Pulmonary artery endothelial cell (primary cell): ENCODE data around the gene RNF151. TPM values are rescaled to one million over a fixed set of nuclear protein-coding genes. Genes with fewer than 3 reads are reported as not detected.
A peak's percentile ranks its signal among the peaks of the same experiment; 100 is the strongest.

ENCODE experiments used
- DNase-seq: peaks from one replicate; pipeline ENCODE4 v3.0.0-alpha.2; 2011; ENCODE audit warnings: low read depth, low spot score
- total RNA-seq: library from RNA; depleted of rRNA; stranded (reverse); fragments of >200 nt; gene quantifications from 2 replicates; pipeline ENCODE4 v1.2.3, GENCODE V29; 2014

The RNF151 gene
- total RNA-seq, 1 donor from 2014 or later, result not detected

GRCh38 chr16:1976951-1977874 is 10.6 kb downstream of the RNF151 start:
- no peak for DNase-seq

GRCh38 chr16:1977875-1978268 is 11.2 kb downstream of the RNF151 start:
- no peak for DNase-seq

- DNase-seq, result no peak
Measured at GRCh38 chr16:1978476-1979120, 11.9 kb downstream of the RNF151 start.

DNA sequence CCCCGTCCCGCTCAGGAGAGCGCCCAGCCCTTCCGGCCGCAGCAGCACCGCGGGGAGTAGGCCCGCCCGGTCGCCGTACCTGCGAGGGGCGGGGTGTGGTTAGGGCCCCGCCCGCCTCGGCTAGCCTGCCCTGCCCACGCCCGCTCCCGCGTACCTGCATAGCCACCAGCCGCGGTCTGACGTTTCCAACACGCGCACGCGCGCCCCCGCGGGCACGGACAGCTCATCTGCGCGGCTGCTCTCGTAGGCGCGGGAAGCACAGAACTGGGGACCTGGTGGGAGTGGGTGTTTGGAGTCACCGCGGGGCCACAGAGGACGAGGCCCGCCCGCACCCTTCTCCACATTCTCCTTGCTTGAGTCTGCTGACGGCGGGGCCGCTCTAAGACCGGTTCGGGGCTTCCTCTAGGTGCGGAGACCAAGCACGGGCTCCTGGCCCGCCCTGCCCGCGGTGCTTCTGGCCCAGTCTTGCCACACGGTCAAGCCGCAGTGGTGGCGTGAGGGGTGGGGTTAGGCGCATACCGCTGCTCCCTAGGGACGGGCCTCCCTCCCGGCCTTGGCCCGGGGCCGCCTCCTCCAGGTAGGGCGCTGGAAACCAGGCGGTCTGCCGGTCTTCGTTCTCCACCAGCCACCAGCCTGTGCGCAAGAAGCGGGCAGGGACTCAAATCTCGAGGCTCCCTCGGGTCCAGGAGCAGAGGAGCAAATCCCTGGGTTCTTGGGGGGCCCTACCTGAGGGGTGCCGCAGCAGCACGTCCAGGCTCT is 12.8 kb downstream of the RNF151 start:
- DNase-seq, result no peak

GRCh38 chr16:1980030-1980769 is 13.5 kb downstream of the RNF151 start:
- DNase-seq, result no peak

GRCh38 chr16:1980770-1981087 is 14.1 kb downstream of the RNF151 start:
- no peak for DNase-seq

GRCh38 chr16:1981398-1981836 is 14.8 kb downstream of the RNF151 start, which contains the start of gene NOXO1:
NOXO1 (minus strand) TSS chr16:1981469; CDS start chr16:1981179, 290 bp downstream.
- DNase-seq, result no peak

- DNase-seq, result no peak
Measured at GRCh38 chr16:1982013-1982433, 15.4 kb downstream of the RNF151 start.

GRCh38 chr16:1982991-1983543 is 16.4 kb downstream of the RNF151 start:
- DNase-seq, result no peak

GRCh38 chr16:1983544-1984346 is 17.1 kb downstream of the RNF151 start, which contains the start of gene GFER:
GFER (plus strand) TSS chr16:1984193; CDS start chr16:1984219, 26 bp downstream.
- peak; percentile 76 for DNase-seq

- no peak for DNase-seq
Measured at GRCh38 chr16:1984347-1985225, 17.9 kb downstream of the RNF151 start.

DNA sequence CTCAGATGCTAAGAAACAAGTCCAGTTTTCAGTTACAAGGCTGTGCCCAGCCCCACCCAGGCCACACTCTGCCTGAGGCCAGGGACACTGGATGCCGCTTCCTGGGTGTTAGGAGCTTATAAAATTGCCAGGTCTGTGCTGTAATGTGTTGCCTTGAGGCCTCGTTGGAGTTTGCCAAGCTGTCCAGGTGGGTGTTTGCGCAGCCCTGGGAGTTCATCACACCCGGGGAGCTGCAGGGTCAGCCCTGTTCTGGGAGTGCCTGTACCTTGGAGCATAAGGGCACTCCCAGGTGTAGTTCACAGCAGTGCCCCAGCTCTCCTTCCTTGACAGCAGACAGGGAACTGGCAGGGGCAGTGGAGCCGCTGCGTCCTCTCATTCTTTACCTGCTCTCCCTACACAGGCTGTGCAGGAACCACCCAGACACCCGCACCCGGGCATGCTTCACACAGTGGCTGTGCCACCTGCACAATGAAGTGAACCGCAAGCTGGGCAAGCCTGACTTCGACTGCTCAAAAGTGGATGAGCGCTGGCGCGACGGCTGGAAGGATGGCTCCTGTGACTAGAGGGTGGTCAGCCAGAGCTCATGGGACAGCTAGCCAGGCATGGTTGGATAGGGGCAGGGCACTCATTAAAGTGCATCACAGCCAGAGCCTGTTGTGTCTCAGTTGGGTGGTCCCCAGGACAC is 19.0 kb downstream of the RNF151 start:
- DNase-seq, result no peak

DNA sequence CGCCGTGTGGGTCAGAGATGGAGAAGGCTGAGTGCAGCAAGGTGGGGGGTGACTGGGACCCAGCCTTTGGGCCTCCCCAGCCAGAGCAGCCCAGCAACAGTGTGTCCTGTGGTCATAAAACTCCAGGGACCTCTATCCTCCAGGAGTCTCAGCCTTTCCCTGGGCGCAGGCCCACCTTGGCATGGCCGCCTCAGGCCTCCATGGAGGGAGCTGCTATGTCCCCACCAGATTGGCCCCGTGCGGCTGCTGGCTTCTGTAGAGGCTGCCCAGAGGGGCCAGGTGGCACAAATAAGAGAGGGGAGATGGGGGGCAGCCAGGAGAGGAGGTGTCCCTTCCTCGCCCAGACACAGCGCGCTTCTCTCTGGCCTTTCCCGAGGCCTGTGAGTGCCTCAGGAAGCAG is 20.5 kb downstream of the RNF151 start:
- no peak for DNase-seq

DNA sequence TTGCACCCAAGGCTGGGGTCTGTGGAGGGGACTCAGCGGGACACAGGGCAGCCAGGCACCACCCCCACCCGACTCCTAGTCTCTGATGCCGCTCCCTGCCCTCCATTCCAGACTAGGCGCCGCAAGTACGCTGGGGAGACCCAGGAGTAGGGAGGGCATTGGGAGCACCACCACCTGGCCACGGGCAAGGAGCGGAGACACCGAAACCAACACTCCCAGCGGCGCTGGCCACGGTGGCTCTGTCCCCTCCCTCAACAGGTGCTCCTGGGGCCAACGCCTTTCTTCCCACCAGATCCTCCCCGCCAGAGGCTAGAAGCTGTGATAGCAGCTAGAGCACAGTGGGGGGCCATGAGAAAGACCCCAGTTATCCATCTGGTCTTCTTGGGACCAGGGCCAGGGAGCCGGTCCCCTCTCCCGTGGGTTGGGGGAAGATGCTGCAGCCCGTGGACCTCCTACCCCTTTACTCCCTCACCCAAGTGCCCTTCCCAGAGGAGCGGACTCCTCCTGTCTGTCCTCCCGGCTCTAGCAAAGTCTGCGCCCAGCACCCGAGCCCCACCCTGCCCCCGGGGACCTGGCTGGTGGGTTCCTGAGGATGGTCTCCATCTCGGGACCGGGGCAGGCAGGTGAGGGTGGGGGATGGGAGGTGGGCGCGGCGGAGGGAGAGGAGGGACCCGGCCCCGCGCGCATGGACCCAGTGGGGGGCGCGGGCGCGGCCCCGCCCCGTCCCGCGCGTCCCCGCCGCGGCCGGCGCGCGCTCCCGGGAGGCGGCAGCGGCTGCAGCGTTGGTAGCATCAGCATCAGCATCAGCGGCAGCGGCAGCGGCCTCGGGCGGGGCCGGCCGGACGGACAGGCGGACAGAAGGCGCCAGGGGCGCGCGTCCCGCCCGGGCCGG is 22.8 kb downstream of the RNF151 start, which contains the start of gene SYNGR3:
Gene SYNGR3, plus strand, starts transcription at position 762 of the 892 bp plus-strand sequence. CDS start 133 bp downstream, outside the sequence.
- DNase-seq, result no peak

DNA sequence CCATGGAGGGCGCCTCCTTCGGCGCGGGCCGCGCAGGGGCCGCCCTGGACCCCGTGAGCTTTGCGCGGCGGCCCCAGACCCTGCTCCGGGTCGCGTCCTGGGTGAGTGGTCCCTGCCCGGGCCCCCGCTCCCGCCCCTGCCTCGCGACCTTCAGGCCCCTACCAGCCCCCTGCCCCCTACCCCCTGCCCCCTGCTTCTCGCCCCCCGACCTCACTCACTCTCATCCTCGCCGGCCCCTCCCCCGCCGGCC is 23.4 kb downstream of the RNF151 start:
- no peak for DNase-seq

- no peak for DNase-seq
Measured at GRCh38 chr16:1990351-1991134, 23.9 kb downstream of the RNF151 start.

DNA sequence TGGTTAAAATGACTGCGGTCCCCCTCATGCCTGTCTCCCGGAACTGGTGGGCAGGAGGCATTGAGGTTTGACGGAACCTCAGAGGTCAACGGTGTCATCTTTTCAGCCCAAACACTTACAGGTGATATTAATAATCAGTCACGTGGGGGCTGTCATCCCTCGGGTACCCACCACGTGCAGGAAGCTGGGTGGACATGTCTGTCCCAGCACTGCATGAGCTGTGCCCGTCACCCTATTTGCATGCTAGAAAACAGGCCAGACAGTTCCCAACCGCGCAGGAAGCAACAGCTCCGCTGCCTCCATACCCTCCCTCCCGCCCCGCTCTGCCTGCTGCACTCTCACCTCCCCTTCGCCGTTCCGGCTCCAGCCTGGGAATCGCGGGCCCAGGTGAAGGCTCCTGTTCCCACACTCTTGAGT is 24.5 kb downstream of the RNF151 start:
- no peak for DNase-seq
